K562 (cell line): ENCODE measurements around the gene ELSPBP1. TPM values are rescaled to one million over a fixed set of nuclear protein-coding genes. Genes with fewer than 3 reads are reported as not detected.

Source experiments
- ATAC-seq: fragments of 200-7000 bp; cut with Tn5 transposase; 3 replicates; pipeline ENCODE4 v1.9.1; 2020; ENCODE audit warnings: moderate library complexity
- BruUV-seq: library from RNA; stranded (reverse); fragments of 400-500 nt; replicated peaks from 2 replicates; lab custom pipeline; 2021; lab: Mats Ljungman, UMichigan
- CTCF ChIA-PET: fragments of 300-600 bp; formaldehyde crosslinking; extraction: SDS; loops from one replicate; lab custom pipeline; 2021; ENCODE audit warnings: low intra/inter-chr PET ratio; lab: Yijun Ruan, JAX
- POLR2A ChIA-PET: fragments of 300-600, 350-650 bp; sonication (Branson Sonifier 250); formaldehyde crosslinking; extraction: SDS; loops from one replicate; lab custom pipeline; 2021; ENCODE audit warnings: antibody characterized with exemption, inconsistent platforms; lab: Yijun Ruan, JAX
- DNase-seq, 4 experiments: peaks; one replicate each; pipeline versions ENCODE4 v3.0.0 to v3.0.0-alpha.2; 2011 to 2018; ENCODE audit warnings: low spot score in 3 of 4, mixed read lengths in 3 of 4; ENCODE audit errors: extremely low read depth in 1 of 4
- FAIRE-seq: peaks from 2 replicates; lab custom pipeline; 2011; peaks lifted over from hg19 to GRCh38; lab: Jason Lieb, UNC
- H2AFZ ChIP-seq: 2 replicates; pipeline ENCODE4 v1.6.0; 2011; ENCODE audit warnings: low read depth, low read length, control low read depth, inconsistent platforms
- H3K27ac ChIP-seq: fragments of 200-600 bp; 3 replicates; pipeline ENCODE4 v1.8.0; 2011; ENCODE audit warnings: low read depth, mild to moderate bottlenecking, control low read depth, inconsistent platforms, low read length, moderate library complexity, mixed read lengths; ENCODE audit errors: extremely low read depth
- H3K27me3 ChIP-seq, 2 experiments: fragments of 300-600 bp in 1 of 2; 2 replicates in 1 of 2; 3 replicates in 1 of 2; pipeline versions ENCODE4 v1.6.0 to v1.8.0; 2011; ENCODE audit warnings: inconsistent platforms in 2 of 2, low read length in 2 of 2, mild to moderate bottlenecking in 1 of 2, mixed read lengths in 1 of 2, moderate library complexity in 1 of 2; ENCODE audit not compliant: control insufficient read depth in 2 of 2, insufficient read depth in 2 of 2
- H3K36me3 ChIP-seq: fragments of 300-600 bp; 3 replicates; pipeline ENCODE4 v1.8.0; 2011; ENCODE audit warnings: mild to moderate bottlenecking, low read length, inconsistent platforms; ENCODE audit not compliant: control insufficient read depth, insufficient read depth
- H3K4me1 ChIP-seq, 2 experiments: fragments of 200-600 bp in 1 of 2; replicated peaks in 1 of 2; 2 replicates in 1 of 2; 3 replicates in 1 of 2; pipeline versions ENCODE4 v1.5.1 to v1.8.0; 2011; ENCODE audit warnings: inconsistent platforms in 2 of 2, low read length in 2 of 2, mild to moderate bottlenecking in 1 of 2, mixed read lengths in 1 of 2, moderate library complexity in 1 of 2; ENCODE audit not compliant: control insufficient read depth in 2 of 2, insufficient read depth in 2 of 2
- H3K4me2 ChIP-seq: 2 replicates; pipeline ENCODE4 v1.6.1; 2011; ENCODE audit warnings: low read length, control low read depth, inconsistent platforms, mixed read lengths; ENCODE audit not compliant: insufficient read depth
- H3K4me3 ChIP-seq: fragments of 200-600 bp; sonication (generic), shearing (Covaris generic); 2 replicates; pipeline ENCODE4 v1.5.1; 2016; ENCODE audit warnings: control low read depth, inconsistent platforms
- H3K79me2 ChIP-seq: fragments of 200-600 bp; 3 replicates; pipeline ENCODE4 v1.8.0; 2011; ENCODE audit warnings: low read length, inconsistent platforms; ENCODE audit not compliant: control insufficient read depth, insufficient read depth
- H3K9ac ChIP-seq, 2 experiments: 2 replicates each; pipeline versions ENCODE4 v1.6.0 to v1.6.1; 2011; ENCODE audit warnings: low read depth in 2 of 2, low read length in 2 of 2, control low read depth in 1 of 2, inconsistent platforms in 1 of 2, mild to moderate bottlenecking in 1 of 2, mixed read lengths in 1 of 2; ENCODE audit not compliant: insufficient read depth in 1 of 2
- H3K9me1 ChIP-seq: one replicate; pipeline ENCODE4 v1.6.0; 2011; ENCODE audit warnings: inconsistent platforms, mild to moderate bottlenecking, low read length, moderate library complexity; ENCODE audit not compliant: control insufficient read depth, insufficient read depth
- H3K9me3 ChIP-seq: replicated peaks from 2 replicates; pipeline ENCODE4 v1.5.1; 2011; ENCODE audit warnings: low read depth, low read length, inconsistent platforms; ENCODE audit not compliant: control insufficient read depth, insufficient read depth
- H4K20me1 ChIP-seq: replicated peaks from 2 replicates; pipeline ENCODE4 v1.6.1; 2011; ENCODE audit warnings: low read length, inconsistent platforms, mixed read lengths; ENCODE audit not compliant: control insufficient read depth, insufficient read depth
- ATF2 ChIP-seq: sonication (generic); formaldehyde crosslinking; IDR thresholded peaks from 2 replicates; pipeline ENCODE4 v1.8.1; 2022; ENCODE audit warnings: missing genetic modification reagents
- NCOA2 ChIP-seq, 2 experiments: fragments of 450-650 bp; IDR thresholded peaks; 2 replicates each; pipeline ENCODE4 v1.6.1; 2018; ENCODE audit warnings: mild to moderate bottlenecking in 2 of 2, moderate library complexity in 1 of 2; ENCODE audit not compliant: partially characterized antibody in 2 of 2
- TCF7 ChIP-seq: sonication (generic); IDR thresholded peaks from 2 replicates; pipeline ENCODE4 v1.6.1; 2016; ENCODE audit warnings: antibody characterized with exemption, borderline replicate concordance
- ZNF124 ChIP-seq: sonication (generic); formaldehyde crosslinking; IDR thresholded peaks from 2 replicates; pipeline ENCODE4 v1.8.1; 2022; ENCODE audit warnings: missing genetic modification reagents
- ZNF224 ChIP-seq: sonication (generic); formaldehyde crosslinking; IDR thresholded peaks from 2 replicates; pipeline ENCODE4 v1.8.0; 2022; ENCODE audit warnings: mild to moderate bottlenecking, missing genetic modification reagents
- ZNF512 ChIP-seq: IDR thresholded peaks from 2 replicates; pipeline ENCODE4 v1.6.1; 2016; ENCODE audit warnings: missing genetic modification characterization, missing compliant biosample characterization
- WGBS: fragments of 100-300 bp; shearing (Covaris generic); methylation state at CpG from one replicate; pipeline ENCODE4 v1.1.6; 2016; ENCODE audit warnings: low coverage, mixed read lengths; ENCODE audit not compliant: insufficient coverage; ENCODE audit errors: missing lambda C conversion rate; 5-methylcytosine and 5-hydroxymethylcytosine counted together
- in situ Hi-C: fragments of 300-500 bp; cut with MboI; formaldehyde crosslinking; loops from 4 replicates; pipeline ENCODE4 v1.15.0; 2018; ENCODE audit warnings: inconsistent platforms, mixed read lengths
- intact Hi-C: fragments of 100-400 bp; cut with micrococcal nuclease; formaldehyde crosslinking; loops from 2 replicates; pipeline ENCODE4 v1.14.2; 2022
- polyA plus RNA-seq, 8 experiments: library from polyadenylated mRNA; depleted of rRNA in 4 of 8; stranded (reverse) in 5 of 8; unstranded in 3 of 8; fragments of >200 nt; fragmentation: Nextera tagmentation in 2 of 8; fragmentation: Illumina TruSeq in 1 of 8; extraction: Ambion mirVana in 2 of 8; extraction: Trizol in 1 of 8; gene quantifications; 2 replicates each; pipeline versions ENCODE4 v1.2.1 to v1.2.3, GENCODE V29; 2011 to 2014; ENCODE audit warnings: inconsistent platforms in 1 of 8, missing spikeins in 1 of 8
- total RNA-seq, 7 experiments: library from RNA; depleted of rRNA in 6 of 7; stranded (reverse); fragments of >200 nt in 6 of 7; fragmentation: Illumina TruSeq in 2 of 7; extraction: Trizol in 2 of 7; gene quantifications; 2 replicates each; pipeline versions ENCODE4 v1.2.1 to v1.2.3, GENCODE V29; 2011 to 2021; ENCODE audit warnings: low replicate concordance in 1 of 7
- TF ChIP-seq, protein P1 (sequence below): fragments of 450-650 bp; IDR thresholded peaks from 2 replicates; pipeline ENCODE4 v1.6.1; 2014; ENCODE audit warnings: low read depth, mild to moderate bottlenecking, moderate library complexity, borderline replicate concordance

The ELSPBP1 gene
- total and polyA plus RNA-seq, 9 of the 15 experiments (the other 6 are each of a cell fraction or from before 2014, with no cell fraction given) = not detected

DNA sequence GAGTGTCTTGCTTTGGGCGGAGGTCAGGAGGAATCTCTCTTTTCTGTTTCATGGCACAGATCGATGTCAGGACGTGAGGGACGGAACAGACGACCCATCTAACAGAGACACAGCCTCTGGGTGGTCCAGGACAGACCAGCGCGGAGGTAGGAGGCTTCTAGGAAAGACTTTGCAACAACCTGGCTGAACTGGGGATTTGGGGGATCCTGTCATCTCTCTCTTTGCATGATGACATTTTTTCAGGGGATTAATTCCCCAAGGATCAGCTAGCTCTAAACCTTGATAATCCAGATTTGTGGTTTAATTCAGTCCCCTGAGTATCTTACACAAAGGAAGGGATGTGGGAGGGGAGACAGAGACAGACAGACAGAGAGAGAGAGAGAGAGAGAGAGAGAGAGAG, 35.0 kb downstream of the ELSPBP1 start:
- ATAC-seq = no peak
- 2% methylated on average over 6 of the region's 7 CpGs for WGBS
- CTCF ChIA-PET = no interaction called here

More for the DNA sequence above, 35.0 kb downstream of the ELSPBP1 start:
- BruUV-seq = no TSS peak
- FAIRE-seq (no peak), DNase-seq (no peak)
- no peak overlapping the region for H2AFZ ChIP-seq
- no peaks in the 10 kb centered on the region for H3K36me3 ChIP-seq
- in situ Hi-C loops (no loop called here), intact Hi-C loops (no loop called here)
- H3K4me1 ChIP-seq = no peaks in the 10 kb centered on the region
- no peaks in the 10 kb centered on the region for H3K9me1 ChIP-seq
- H3K27me3 ChIP-seq = peaks cover 6 to 25% of the 10 kb centered on the region in 2 experiments; a peak in 4 of 5 replicates
- no peaks in the 10 kb centered on the region for H4K20me1 ChIP-seq
- H3K27ac ChIP-seq = no peak overlapping the region
- H3K4me2 ChIP-seq = no peak overlapping the region
- POLR2A ChIA-PET = interaction anchor here (0.6 to 1.2 kb wide), 2 partner anchors 18 to 1091 kb away, joined by 3 read pairs; no protein-coding TSS in a partner anchor
- H3K9me3 ChIP-seq = no peaks in the 10 kb centered on the region
- H3K4me3 ChIP-seq = no peak overlapping the region
- TF ChIP-seq, protein P1, sequence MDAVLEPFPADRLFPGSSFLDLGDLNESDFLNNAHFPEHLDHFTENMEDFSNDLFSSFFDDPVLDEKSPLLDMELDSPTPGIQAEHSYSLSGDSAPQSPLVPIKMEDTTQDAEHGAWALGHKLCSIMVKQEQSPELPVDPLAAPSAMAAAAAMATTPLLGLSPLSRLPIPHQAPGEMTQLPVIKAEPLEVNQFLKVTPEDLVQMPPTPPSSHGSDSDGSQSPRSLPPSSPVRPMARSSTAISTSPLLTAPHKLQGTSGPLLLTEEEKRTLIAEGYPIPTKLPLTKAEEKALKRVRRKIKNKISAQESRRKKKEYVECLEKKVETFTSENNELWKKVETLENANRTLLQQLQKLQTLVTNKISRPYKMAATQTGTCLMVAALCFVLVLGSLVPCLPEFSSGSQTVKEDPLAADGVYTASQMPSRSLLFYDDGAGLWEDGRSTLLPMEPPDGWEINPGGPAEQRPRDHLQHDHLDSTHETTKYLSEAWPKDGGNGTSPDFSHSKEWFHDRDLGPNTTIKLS = no peak
- no peak for TF ChIP-seq ATF2 (CRISPR knock-in tag)
- no peak for TF ChIP-seq NCOA2 (IDR thresholded peaks at IDR 0.05; ENCODE audit: partially characterized antibody in 2 of 2)
- no peak for TF ChIP-seq ZNF224 (CRISPR knock-in tag)
- TF ChIP-seq ZNF124 (CRISPR knock-in tag) = no peak
- TF ChIP-seq ZNF512 (tag) = no peak
- no peak for TF ChIP-seq TCF7
- H3K79me2 ChIP-seq = no peaks in the 10 kb centered on the region
- H3K9ac ChIP-seq = no peak overlapping the region
